Astrocyte (in vitro differentiated cells and primary cell): ENCODE results near the gene COL27A1. TPM values are rescaled to one million over a fixed set of nuclear protein-coding genes. Genes with fewer than 3 reads are reported as not detected.

Experiments used
- DNase-seq: peaks from one replicate; pipeline ENCODE4 v3.0.0-alpha.2; 2010; ENCODE audit warnings: low read depth
- FAIRE-seq: peaks from 2 replicates; lab custom pipeline; 2011; peaks lifted over from hg19 to GRCh38; lab: Jason Lieb, UNC
- H2AFZ ChIP-seq: 2 replicates; pipeline ENCODE4 v1.6.0; 2012; ENCODE audit warnings: low read depth, low read length, inconsistent platforms
- H3K27ac ChIP-seq: 2 replicates; pipeline ENCODE4 v1.5.1; 2011; ENCODE audit warnings: low read depth, low read length, inconsistent platforms
- H3K27me3 ChIP-seq: 2 replicates; pipeline ENCODE4 v1.6.0; 2011; ENCODE audit warnings: low read length, inconsistent platforms; ENCODE audit not compliant: insufficient read depth
- H3K36me3 ChIP-seq: 2 replicates; pipeline ENCODE4 v1.5.1; 2011; ENCODE audit warnings: low read length, inconsistent platforms; ENCODE audit not compliant: insufficient read depth
- H3K4me1 ChIP-seq: 2 replicates; pipeline ENCODE4 v1.5.1; 2011; ENCODE audit warnings: low read length, inconsistent platforms; ENCODE audit not compliant: insufficient read depth
- H3K4me2 ChIP-seq: 2 replicates; pipeline ENCODE4 v1.6.0; 2012; ENCODE audit warnings: low read length, inconsistent platforms
- H3K4me3 ChIP-seq: 2 replicates; pipeline ENCODE4 v1.5.1; 2011; ENCODE audit warnings: low read depth, mild to moderate bottlenecking, low read length, inconsistent platforms; ENCODE audit not compliant: insufficient read depth
- H3K79me2 ChIP-seq: 2 replicates; pipeline ENCODE4 v1.6.0; 2012; ENCODE audit warnings: mild to moderate bottlenecking, low read length, inconsistent platforms; ENCODE audit not compliant: insufficient read depth
- H3K9ac ChIP-seq: 2 replicates; pipeline ENCODE4 v1.6.0; 2012; ENCODE audit warnings: mild to moderate bottlenecking, low read length, inconsistent platforms
- H3K9me3 ChIP-seq: 2 replicates; pipeline ENCODE4 v1.5.1; 2012; ENCODE audit warnings: low read depth, mild to moderate bottlenecking, low read length, inconsistent platforms; ENCODE audit not compliant: insufficient read depth
- H4K20me1 ChIP-seq: 2 replicates; pipeline ENCODE4 v1.6.0; 2012; ENCODE audit warnings: low read length, inconsistent platforms; ENCODE audit not compliant: insufficient read depth
- H3K27ac Mint-ChIP-seq: one replicate; pipeline ENCODE4 v1.8.0; 2021; ENCODE audit warnings: mild to moderate bottlenecking, mixed read lengths; ENCODE audit not compliant: unreplicated experiment
- H3K27me3 Mint-ChIP-seq: one replicate; pipeline ENCODE4 v1.8.0; 2021; ENCODE audit warnings: low read depth, mixed read lengths; ENCODE audit not compliant: unreplicated experiment
- H3K36me3 Mint-ChIP-seq: one replicate; pipeline ENCODE4 v1.8.0; 2021; ENCODE audit warnings: low read depth, mixed read lengths; ENCODE audit not compliant: unreplicated experiment
- H3K4me1 Mint-ChIP-seq: one replicate; pipeline ENCODE4 v1.8.0; 2021; ENCODE audit warnings: low read depth, mixed read lengths; ENCODE audit not compliant: unreplicated experiment
- H3K4me3 Mint-ChIP-seq: one replicate; pipeline ENCODE4 v1.8.0; 2021; ENCODE audit warnings: mild to moderate bottlenecking, moderate library complexity, mixed read lengths; ENCODE audit not compliant: unreplicated experiment
- H3K9me3 Mint-ChIP-seq: one replicate; pipeline ENCODE4 v1.8.0; 2021; ENCODE audit warnings: mild to moderate bottlenecking, mixed read lengths; ENCODE audit not compliant: unreplicated experiment
- CTCF ChIP-seq: IDR thresholded peaks from 2 replicates; pipeline ENCODE4 v1.5.1; 2011; ENCODE audit warnings: low read depth, mild to moderate bottlenecking, inconsistent platforms, low read length, moderate library complexity; ENCODE audit not compliant: insufficient read depth
- EZH2 ChIP-seq: IDR thresholded peaks from 2 replicates; pipeline ENCODE4 v1.6.1; 2012; ENCODE audit warnings: mild to moderate bottlenecking, low read length, inconsistent platforms; ENCODE audit not compliant: insufficient read depth
- total RNA-seq: library from RNA; stranded (reverse); gene quantifications from 2 replicates; pipeline ENCODE4 v1.2.1, GENCODE V29; 2021

The COL27A1 gene
- total RNA-seq, 1 donor from 2014 or later: 31.2 TPM

GRCh38 chr9:114272739-114273431, 117.5 kb downstream of the COL27A1 start:
- Histone ChIP-seq H3K79me2 (no peaks in the 10 kb centered on the region), H3K4me1 (peaks cover 23% of the 10 kb centered on the region), H3K4me3 (no peak overlapping the region), H3K9me3 (no peaks in the 10 kb centered on the region), H3K27me3 (peaks cover 2% of the 10 kb centered on the region), H2AFZ (no peak overlapping the region), H3K4me2 (no peak overlapping the region), H4K20me1 (no peaks in the 10 kb centered on the region), H3K9ac (no peak overlapping the region), H3K27ac (no peak overlapping the region), H3K36me3 (peaks cover 8% of the 10 kb centered on the region)
- no peaks in the 10 kb centered on the region for H3K9me3 Mint-ChIP-seq
- no peaks in the 10 kb centered on the region for H3K27me3 Mint-ChIP-seq
- H3K36me3 Mint-ChIP-seq: peaks cover 19% of the 10 kb centered on the region
- TF ChIP-seq EZH2: no peak
- no peak for TF ChIP-seq CTCF
- FAIRE-seq (no peak), DNase-seq (no peak)
- peaks cover 22% of the 10 kb centered on the region for H3K4me1 Mint-ChIP-seq
- H3K27ac Mint-ChIP-seq: no peak overlapping the region
- H3K4me3 Mint-ChIP-seq: no peak overlapping the region

- Histone ChIP-seq H3K36me3 (peaks cover 8% of the 10 kb centered on the region), H4K20me1 (no peaks in the 10 kb centered on the region), H3K4me3 (no peak overlapping the region), H3K79me2 (no peaks in the 10 kb centered on the region), H3K27ac (no peak overlapping the region), H3K9me3 (no peaks in the 10 kb centered on the region), H2AFZ (no peak overlapping the region), H3K27me3 (no peaks in the 10 kb centered on the region), H3K4me2 (no peak overlapping the region), H3K9ac (no peak overlapping the region), H3K4me1 (peaks cover 27% of the 10 kb centered on the region)
- Mint-ChIP-seq H3K36me3 (peaks cover 17% of the 10 kb centered on the region), H3K27me3 (no peaks in the 10 kb centered on the region), H3K9me3 (no peaks in the 10 kb centered on the region), H3K4me1 (peaks cover 24% of the 10 kb centered on the region), H3K4me3 (peak overlapping the region; percentile 50), H3K27ac (peak overlapping the region; percentile 53)
- no peak for TF ChIP-seq CTCF
- TF ChIP-seq EZH2: no peak
- DNase-seq (no peak), FAIRE-seq (no peak)
Measured at GRCh38 chr9:114273461-114273881, 118.1 kb downstream of the COL27A1 start.

- peaks cover 29% of the 10 kb centered on the region for H3K4me1 Mint-ChIP-seq
- Histone ChIP-seq H3K27me3 (no peaks in the 10 kb centered on the region), H3K9ac (no peak overlapping the region), H3K27ac (no peak overlapping the region), H3K9me3 (no peaks in the 10 kb centered on the region), H3K36me3 (peaks cover 8% of the 10 kb centered on the region), H3K4me3 (no peak overlapping the region), H3K79me2 (no peaks in the 10 kb centered on the region), H2AFZ (no peak overlapping the region), H3K4me1 (peaks cover 35% of the 10 kb centered on the region), H4K20me1 (no peaks in the 10 kb centered on the region), H3K4me2 (no peak overlapping the region)
- no peak overlapping the region for H3K4me3 Mint-ChIP-seq
- DNase-seq (no peak), FAIRE-seq (no peak)
- H3K27ac Mint-ChIP-seq: no peak overlapping the region
- no peaks in the 10 kb centered on the region for H3K9me3 Mint-ChIP-seq
- no peaks in the 10 kb centered on the region for H3K27me3 Mint-ChIP-seq
- H3K36me3 Mint-ChIP-seq: peaks cover 12% of the 10 kb centered on the region
- no peak for TF ChIP-seq CTCF
- no peak for TF ChIP-seq EZH2
Measured at GRCh38 chr9:114274217-114274616, 118.9 kb downstream of the COL27A1 start.
